Activated CD8-positive, alpha-beta memory T cell treated with anti-CD3 and anti-CD28 coated beads, Interleukin-2, amount 10 ng/mL, durations not matched to agents 7 days and 5 days (primary cell): ENCODE data around the gene ATXN1. TPM values are rescaled to one million over a fixed set of nuclear protein-coding genes. Genes with fewer than 3 reads are reported as not detected.

Experiments
- ATAC-seq: fragments of 150-1000 bp; cut with Tn5 transposase; one replicate; pipeline ENCODE4 v1.10.0; 2021; ENCODE audit warnings: moderate library complexity
- CTCF ChIA-PET: fragments of 350-600 bp; sonication (Branson Sonifier 250); formaldehyde crosslinking; loops from one replicate; lab custom pipeline; 2021; ENCODE audit warnings: antibody characterized with exemption; lab: Charles Lee
- DNase-seq: peaks from one replicate; pipeline ENCODE4 v3.0.0-alpha.2; 2020
- H3K27ac Mint-ChIP-seq: one replicate; pipeline ENCODE4 v1.8.0; 2021; ENCODE audit warnings: mild to moderate bottlenecking, mixed read lengths
- H3K27me3 Mint-ChIP-seq: one replicate; pipeline ENCODE4 v1.8.0; 2021; ENCODE audit warnings: mixed read lengths
- H3K36me3 Mint-ChIP-seq: one replicate; pipeline ENCODE4 v1.8.0; 2021; ENCODE audit warnings: mild to moderate bottlenecking, mixed read lengths
- H3K4me1 Mint-ChIP-seq: one replicate; pipeline ENCODE4 v1.8.0; 2021; ENCODE audit warnings: mixed read lengths
- H3K4me3 Mint-ChIP-seq: one replicate; pipeline ENCODE4 v1.8.0; 2021; ENCODE audit warnings: mild to moderate bottlenecking, moderate library complexity, mixed read lengths
- H3K9me3 Mint-ChIP-seq: one replicate; pipeline ENCODE4 v1.8.0; 2022; ENCODE audit warnings: low read depth, mixed read lengths
- total RNA-seq, 2 experiments: library from RNA; stranded (reverse); gene quantifications; one replicate each; pipeline ENCODE4 v1.2.3, GENCODE V29; 2021

ATXN1 gene
- total RNA-seq, 2 experiments from 2014 or later, result 84.6 to 117 TPM

GRCh38 chr6:16754274-16754673 is 7.0 kb downstream of the ATXN1 start:
- Mint-ChIP-seq H3K27ac (no peak overlapping the region), H3K36me3 (peaks cover 54% of the 10 kb centered on the region), H3K4me1 (peaks cover 79% of the 10 kb centered on the region), H3K27me3 (no peaks in the 10 kb centered on the region), H3K9me3 (no peaks in the 10 kb centered on the region), H3K4me3 (no peak overlapping the region)
- CTCF ChIA-PET, result interaction anchor here (1.7 kb wide), 1 partner anchor 42 kb away, joined by 6 read pairs; no protein-coding TSS in a partner anchor
- DNase-seq, result no peak
- no peak for ATAC-seq

- Mint-ChIP-seq H3K36me3 (peaks cover 58% of the 10 kb centered on the region), H3K27me3 (no peaks in the 10 kb centered on the region), H3K4me1 (peaks cover 76% of the 10 kb centered on the region), H3K27ac (no peak overlapping the region), H3K9me3 (no peaks in the 10 kb centered on the region), H3K4me3 (no peak overlapping the region)
- ATAC-seq (no peak), DNase-seq (no peak)
- CTCF ChIA-PET, result interaction anchor here (1.7 kb wide), 1 partner anchor 41 kb away, joined by 6 read pairs; no protein-coding TSS in a partner anchor
Observed at GRCh38 chr6:16753341-16753740, 7.9 kb downstream of the ATXN1 start.

GRCh38 chr6:16752206-16752866 is 8.9 kb downstream of the ATXN1 start:
- Mint-ChIP-seq H3K4me3 (no peak overlapping the region), H3K4me1 (peaks cover 72% of the 10 kb centered on the region), H3K27me3 (no peaks in the 10 kb centered on the region), H3K9me3 (no peaks in the 10 kb centered on the region), H3K27ac (no peak overlapping the region), H3K36me3 (peaks cover 58% of the 10 kb centered on the region)
- DNase-seq (no peak), ATAC-seq (no peak)
- CTCF ChIA-PET, result interaction anchor here (1.2 kb wide), 1 partner anchor 12 kb away, joined by 4 read pairs; no protein-coding TSS in a partner anchor

GRCh38 chr6:16751251-16751946 is 9.9 kb downstream of the ATXN1 start:
- Mint-ChIP-seq H3K27me3 (no peaks in the 10 kb centered on the region), H3K9me3 (no peaks in the 10 kb centered on the region), H3K36me3 (peaks cover 62% of the 10 kb centered on the region), H3K27ac (no peak overlapping the region), H3K4me3 (no peak overlapping the region), H3K4me1 (peaks cover 68% of the 10 kb centered on the region)
- CTCF ChIA-PET, result interaction anchor here (1.2 kb wide), 1 partner anchor 11 kb away, joined by 4 read pairs; no protein-coding TSS in a partner anchor
- DNase-seq (no peak), ATAC-seq (no peak)

- no peak overlapping the region for H3K27ac Mint-ChIP-seq
- H3K4me3 Mint-ChIP-seq, result no peak overlapping the region
- H3K36me3 Mint-ChIP-seq, result peaks cover 65% of the 10 kb centered on the region
- H3K9me3 Mint-ChIP-seq, result no peaks in the 10 kb centered on the region
- DNase-seq (no peak), ATAC-seq (no peak)
- no peaks in the 10 kb centered on the region for H3K27me3 Mint-ChIP-seq
- CTCF ChIA-PET, result interaction anchor here (1.1 kb wide), 1 partner anchor 11 kb away, joined by 5 read pairs; the partner anchor contains the start of gene ATXN1
- peaks cover 67% of the 10 kb centered on the region for H3K4me1 Mint-ChIP-seq
Observed at GRCh38 chr6:16750566-16750965, 10.7 kb downstream of the ATXN1 start.

DNA sequence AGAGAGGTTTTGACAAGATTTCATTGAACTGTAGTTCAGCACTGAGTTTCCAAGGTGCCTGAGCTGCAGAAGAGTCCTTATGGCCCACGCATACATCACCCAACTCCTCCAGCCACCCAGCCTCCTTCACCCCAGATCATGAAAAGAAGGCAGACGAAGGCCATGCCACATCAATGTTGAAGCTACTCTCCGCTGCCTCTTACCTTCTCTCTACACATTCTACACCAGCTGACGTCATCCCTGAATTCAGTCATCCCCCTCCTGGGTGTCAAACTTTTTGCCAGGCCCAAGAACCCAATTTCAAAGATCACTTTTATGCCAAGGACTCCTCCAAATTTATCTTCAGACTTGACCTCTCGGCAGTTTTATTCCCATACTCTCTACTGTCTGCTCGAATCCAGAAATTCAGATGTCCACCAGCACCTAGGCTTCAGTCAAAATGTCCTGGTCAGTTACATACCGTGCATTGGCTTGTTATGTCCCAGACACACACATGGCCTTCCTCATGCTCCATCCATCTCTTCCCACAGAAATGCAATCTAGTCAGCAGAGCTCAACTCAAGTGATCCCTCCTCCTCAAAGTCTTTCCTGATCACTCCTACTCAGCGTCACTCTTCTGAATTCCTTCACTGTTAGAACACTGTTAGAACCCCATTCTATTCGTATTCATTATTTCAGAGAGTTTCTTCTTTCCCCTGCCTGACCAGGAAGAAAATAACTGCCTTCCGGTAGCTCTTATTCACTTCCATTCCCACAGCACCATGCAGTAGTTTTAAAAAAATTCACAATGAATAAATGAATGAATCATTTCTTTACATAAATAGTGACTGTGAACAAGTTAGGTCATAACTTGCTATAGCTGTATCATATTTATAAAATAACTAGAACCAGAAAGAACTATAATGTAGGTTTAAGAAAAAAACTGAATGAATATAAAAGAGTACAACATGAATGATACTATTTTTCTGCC is 11.5 kb downstream of the ATXN1 start:
- no peak overlapping the region for H3K27ac Mint-ChIP-seq
- ATAC-seq (no peak), DNase-seq (no peak)
- H3K4me1 Mint-ChIP-seq, result peaks cover 61% of the 10 kb centered on the region
- H3K27me3 Mint-ChIP-seq, result no peaks in the 10 kb centered on the region
- H3K9me3 Mint-ChIP-seq, result no peaks in the 10 kb centered on the region
- H3K36me3 Mint-ChIP-seq, result peaks cover 62% of the 10 kb centered on the region
- no peak overlapping the region for H3K4me3 Mint-ChIP-seq
- CTCF ChIA-PET, result interaction anchor here (1.1 kb wide), 1 partner anchor 12 kb away, joined by 5 read pairs; the partner anchor contains the start of gene ATXN1

DNA sequence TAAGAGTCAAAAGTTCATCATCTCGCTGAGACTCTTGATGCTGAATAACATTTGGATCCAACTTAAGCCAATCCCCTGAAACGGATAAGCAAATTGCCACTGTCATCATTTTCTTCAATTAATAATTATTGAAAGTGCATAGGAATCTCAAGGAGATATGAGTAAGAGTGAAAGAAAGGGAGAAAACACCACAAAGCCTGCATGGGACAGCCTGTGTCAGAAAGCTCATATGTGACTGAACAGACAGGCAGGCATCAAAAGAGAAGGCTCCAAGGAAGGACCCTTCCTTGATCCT is 13.3 kb downstream of the ATXN1 start:
- Mint-ChIP-seq H3K4me3 (no peak overlapping the region), H3K9me3 (no peaks in the 10 kb centered on the region), H3K27ac (no peak overlapping the region), H3K4me1 (peaks cover 58% of the 10 kb centered on the region), H3K27me3 (no peaks in the 10 kb centered on the region), H3K36me3 (peaks cover 64% of the 10 kb centered on the region)
- CTCF ChIA-PET, result interaction anchor here (1.0 to 2.3 kb wide), 3 partner anchors 11 to 35 kb away, joined by 3 to 8 read pairs (median 3); no protein-coding TSS in a partner anchor
- ATAC-seq (no peak), DNase-seq (no peak)

DNA sequence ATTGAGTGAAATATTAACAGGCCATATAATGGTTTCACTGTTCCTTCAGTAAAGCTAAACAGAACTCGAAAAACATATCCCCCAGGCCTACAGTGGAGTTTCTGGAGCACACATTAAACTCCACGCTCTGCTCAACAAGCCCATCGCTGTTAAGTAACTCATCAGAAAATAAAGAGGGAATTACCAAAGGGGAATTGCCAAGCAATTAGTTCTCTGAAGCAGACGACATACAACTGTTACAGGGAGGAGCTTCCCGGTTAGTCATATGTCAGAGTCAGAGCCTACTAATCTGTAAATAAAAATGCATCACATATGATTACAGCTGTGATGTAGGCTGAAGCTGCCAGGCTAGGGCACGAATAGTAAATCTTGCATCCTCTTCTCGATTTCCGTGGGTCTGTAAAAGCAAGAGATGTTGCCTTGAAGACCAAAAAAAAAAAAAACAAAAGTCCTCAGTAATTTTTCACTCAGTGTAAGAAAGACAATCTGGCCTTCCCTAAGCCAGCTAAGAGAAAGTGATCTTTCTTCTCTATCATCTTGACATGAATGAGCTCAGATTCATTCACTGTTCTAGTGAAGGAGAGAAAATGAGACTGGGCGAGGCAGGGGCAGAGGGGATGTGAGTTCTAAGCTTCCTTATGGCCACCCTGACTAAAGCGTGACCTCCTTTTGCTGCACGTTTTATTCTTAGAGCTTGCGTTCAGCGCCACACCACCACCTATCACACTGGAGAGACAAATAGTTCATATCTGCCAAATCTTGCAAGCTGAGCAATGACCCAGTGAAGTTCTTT is 13.8 kb downstream of the ATXN1 start:
- ATAC-seq, result no peak
- CTCF ChIA-PET, result interaction anchor here (0.8 to 2.3 kb wide), 4 partner anchors 12 to 34 kb away, joined by 3 to 8 read pairs (median 3); no protein-coding TSS in a partner anchor
- H3K36me3 Mint-ChIP-seq, result peaks cover 65% of the 10 kb centered on the region
- no peaks in the 10 kb centered on the region for H3K27me3 Mint-ChIP-seq
- no peak overlapping the region for H3K4me3 Mint-ChIP-seq
- H3K27ac Mint-ChIP-seq, result peak overlapping the region; percentile 40
- H3K4me1 Mint-ChIP-seq, result peaks cover 58% of the 10 kb centered on the region
- DNase-seq, result no peak
- no peaks in the 10 kb centered on the region for H3K9me3 Mint-ChIP-seq

- DNase-seq (no peak), ATAC-seq (no peak)
- Mint-ChIP-seq H3K36me3 (peaks cover 64% of the 10 kb centered on the region), H3K4me3 (no peak overlapping the region), H3K27me3 (no peaks in the 10 kb centered on the region), H3K9me3 (no peaks in the 10 kb centered on the region), H3K4me1 (peaks cover 61% of the 10 kb centered on the region), H3K27ac (no peak overlapping the region)
- CTCF ChIA-PET, result interaction anchor here (0.8 to 2.3 kb wide), 2 partner anchors 12 to 16 kb away, joined by 3 to 8 read pairs; no protein-coding TSS in a partner anchor
Observed at GRCh38 chr6:16746812-16747211, 14.4 kb downstream of the ATXN1 start.

DNA sequence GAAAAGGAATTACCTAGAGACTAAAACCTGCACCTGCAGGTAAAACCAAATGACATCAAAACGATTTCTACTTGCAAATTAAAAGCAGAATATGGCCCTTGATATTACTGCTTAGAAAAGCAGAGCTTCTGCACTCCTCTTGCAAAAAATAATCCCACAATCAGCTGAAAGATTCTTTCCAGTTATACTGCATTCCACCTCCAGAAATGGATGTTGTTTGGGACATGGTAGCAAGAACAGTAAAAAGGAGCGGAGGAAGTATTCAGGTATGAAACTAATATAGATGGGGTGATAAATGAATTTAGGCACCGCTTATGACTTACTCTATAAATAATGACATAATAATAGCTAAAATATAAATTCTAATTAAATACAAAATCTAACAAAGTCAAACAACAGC is 14.9 kb downstream of the ATXN1 start:
- H3K4me3 Mint-ChIP-seq, result no peak overlapping the region
- CTCF ChIA-PET, result interaction anchor here (2.3 kb wide), 1 partner anchor 13 kb away, joined by 8 read pairs; no protein-coding TSS in a partner anchor
- H3K36me3 Mint-ChIP-seq, result peaks cover 61% of the 10 kb centered on the region
- no peak for DNase-seq
- no peaks in the 10 kb centered on the region for H3K27me3 Mint-ChIP-seq
- peaks cover 62% of the 10 kb centered on the region for H3K4me1 Mint-ChIP-seq
- ATAC-seq, result no peak
- H3K27ac Mint-ChIP-seq, result no peak overlapping the region
- no peaks in the 10 kb centered on the region for H3K9me3 Mint-ChIP-seq

- CTCF ChIA-PET, result interaction anchor here (1.7 kb wide), 1 partner anchor 31 kb away, joined by 7 read pairs; no protein-coding TSS in a partner anchor
- Mint-ChIP-seq H3K9me3 (no peaks in the 10 kb centered on the region), H3K27me3 (no peaks in the 10 kb centered on the region), H3K4me1 (peaks cover 63% of the 10 kb centered on the region), H3K36me3 (peaks cover 60% of the 10 kb centered on the region), H3K4me3 (no peak overlapping the region), H3K27ac (no peak overlapping the region)
- no peak for DNase-seq
- ATAC-seq, result no peak
Observed at GRCh38 chr6:16743664-16744210, 17.5 kb downstream of the ATXN1 start.

DNA sequence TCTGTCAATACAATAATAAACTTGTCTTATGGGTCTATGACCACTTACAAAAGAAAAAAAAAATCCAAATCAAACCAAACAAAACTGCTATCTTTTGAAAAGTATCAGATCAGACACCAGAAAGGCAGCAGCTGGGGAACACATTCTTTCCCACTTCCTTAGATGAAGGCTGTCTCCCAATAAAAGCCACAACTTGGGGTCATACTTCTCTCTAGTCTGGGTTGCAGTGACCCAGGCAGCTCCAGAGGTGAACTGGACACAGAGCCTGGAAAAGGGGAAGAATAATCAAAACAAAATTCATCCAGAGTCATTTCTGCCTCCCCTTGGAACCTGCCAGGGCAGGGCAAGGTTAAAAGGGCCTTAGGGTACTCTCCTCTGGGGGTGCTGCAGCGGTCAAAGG is 19.1 kb downstream of the ATXN1 start:
- Mint-ChIP-seq H3K27ac (no peak overlapping the region), H3K4me3 (no peak overlapping the region), H3K4me1 (peaks cover 62% of the 10 kb centered on the region), H3K36me3 (peaks cover 55% of the 10 kb centered on the region), H3K27me3 (no peaks in the 10 kb centered on the region), H3K9me3 (no peaks in the 10 kb centered on the region)
- ATAC-seq (no peak), DNase-seq (no peak)
- CTCF ChIA-PET, result no interaction called here
